ENCODE measurements around the gene PRRG2. TPM values are rescaled to one million over a fixed set of nuclear protein-coding genes. Genes with fewer than 3 reads are reported as not detected.
A peak's percentile ranks its signal among the peaks of the same experiment; 100 is the strongest.

The PRRG2 gene
- polyA plus RNA-seq, 1 of the 3 experiments (the other 2 are of a cell fraction): 0.44 TPM

- no peak overlapping the region for H3K9ac ChIP-seq
- ChIA-PET POLR2A (no interaction called here), CTCF (interaction anchor here (2.4 to 6.9 kb wide), 2 partner anchors 9 to 15 kb away, joined by 11 to 79 read pairs; no protein-coding TSS in a partner anchor)
- peaks cover 18 to 44% of the 10 kb centered on the region in 2 experiments for H3K36me3 ChIP-seq (replicated peaks in 1 of 2; ENCODE audit: control insufficient read depth in 1 of 2, insufficient read depth in 2 of 2, low read length in 1 of 2)
- H3K27me3 ChIP-seq (ENCODE audit: insufficient read depth): no peaks in the 10 kb centered on the region
- H3K4me1 ChIP-seq (ENCODE audit: control insufficient read depth in 1 of 2, insufficient read depth in 2 of 2, low read depth in 1 of 2, low read length in 1 of 2): no peaks in the 10 kb centered on the region; a peak in 1 of 4 replicates
- no peak overlapping the region for H2AFZ ChIP-seq (ENCODE audit: low read depth)
- no peaks in the 10 kb centered on the region for H3K9me3 ChIP-seq
- H3K27ac ChIP-seq (ENCODE audit: low read depth in 2 of 2, low read length in 1 of 2): no peak overlapping the region
- no peaks in the 10 kb centered on the region for H3K9me2 ChIP-seq
- 0 out of 2 replicates have a peak, but pooled peaks cover 1% of the 10 kb centered on the region for H4K20me1 ChIP-seq (ENCODE audit: insufficient read depth)
- peaks cover 4% of the 10 kb centered on the region for H3F3A ChIP-seq (replicated peaks; ENCODE audit: insufficient read depth)
- peaks cover 3% of the 10 kb centered on the region; the same call in 1 of the 2 replicates for H3K79me2 ChIP-seq (ENCODE audit: insufficient read depth)
- peak; percentile 95 for DNase-seq
- H3K4me2 ChIP-seq: no peak overlapping the region
- H3K4me3 ChIP-seq (ENCODE audit: low read depth in 2 of 2, low read length in 1 of 2): no peak overlapping the region
- TF ChIP-seq RAD21 (IDR thresholded peaks at IDR 0.05; ENCODE audit: low read length) (no peak), EZH2phosphoT487 (IDR thresholded peaks at IDR 0.05; ENCODE audit: borderline replicate concordance, low read depth) (no peak), FOXJ3 (CRISPR knock-in tag; IDR thresholded peaks at IDR 0.05) (no peak), EP300 (IDR thresholded peaks at IDR 0.05; ENCODE audit: borderline replicate concordance in 1 of 2, low read depth in 1 of 2, low read length in 1 of 2) (no peak)
- 86% methylated on average over 50 of the region's 53 CpGs for WGBS (ENCODE audit: low lambda C conversion rate)
Measured at GRCh38 chr19:49555600-49556411, 25.3 kb upstream of the PRRG2 start.

GRCh38 chr19:49556412-49557398, 24.4 kb upstream of the PRRG2 start:
- H3F3A ChIP-seq (replicated peaks; ENCODE audit: insufficient read depth): peaks cover 4% of the 10 kb centered on the region
- H3K4me3 ChIP-seq (ENCODE audit: low read depth in 2 of 2, low read length in 1 of 2): no peak overlapping the region
- 95% methylated on average over 53 of the region's 66 CpGs for WGBS (ENCODE audit: low lambda C conversion rate)
- no peak overlapping the region for H3K9ac ChIP-seq
- peaks cover 11% of the 10 kb centered on the region; the same call in 1 of the 2 replicates for H3K79me2 ChIP-seq (ENCODE audit: insufficient read depth)
- peaks cover 18 to 44% of the 10 kb centered on the region in 2 experiments for H3K36me3 ChIP-seq (replicated peaks in 1 of 2; ENCODE audit: control insufficient read depth in 1 of 2, insufficient read depth in 2 of 2, low read length in 1 of 2)
- no peak overlapping the region for H3K4me2 ChIP-seq
- H3K27me3 ChIP-seq (ENCODE audit: insufficient read depth): no peaks in the 10 kb centered on the region
- H4K20me1 ChIP-seq (ENCODE audit: insufficient read depth): 0 out of 2 replicates have a peak, but pooled peaks cover 7% of the 10 kb centered on the region
- DNase-seq: no peak
- no peak overlapping the region for H3K27ac ChIP-seq (ENCODE audit: low read depth in 2 of 2, low read length in 1 of 2)
- CTCF ChIA-PET: interaction anchor here (1.1 to 6.9 kb wide), 3 partner anchors 10 to 14 kb away, joined by 4 to 79 read pairs (median 11); no protein-coding TSS in a partner anchor
- no peaks in the 10 kb centered on the region for H3K9me3 ChIP-seq
- H3K4me1 ChIP-seq (ENCODE audit: control insufficient read depth in 1 of 2, insufficient read depth in 2 of 2, low read depth in 1 of 2, low read length in 1 of 2): no peaks in the 10 kb centered on the region; a peak in 1 of 4 replicates
- no peak overlapping the region for H2AFZ ChIP-seq (ENCODE audit: low read depth)
- no peaks in the 10 kb centered on the region for H3K9me2 ChIP-seq
- POLR2A ChIA-PET: no interaction called here
- TF ChIP-seq MXI1 (IDR thresholded peaks at IDR 0.05; ENCODE audit: low read depth, low read length) (no peak), CTCF (IDR thresholded peaks at IDR 0.05) (no peak), REST (IDR thresholded peaks at IDR 0.05; ENCODE audit: low read depth, low read length) (no peak), POLR2AphosphoS5 (IDR thresholded peaks at IDR 0.05; ENCODE audit: low read depth, low read length) (no peak), RCOR1 (IDR thresholded peaks at IDR 0.05; ENCODE audit: low read length) (no peak), FOXJ3 (CRISPR knock-in tag; IDR thresholded peaks at IDR 0.05) (no peak), CHD2 (IDR thresholded peaks at IDR 0.05; ENCODE audit: low read length, partially characterized antibody) (no peak), NFIC (IDR thresholded peaks at IDR 0.05; ENCODE audit: borderline replicate concordance) (no peak), TAF1 (IDR thresholded peaks at IDR 0.05; ENCODE audit: borderline replicate concordance, low read depth, low read length) (no peak), TEAD4 (IDR thresholded peaks at IDR 0.05; ENCODE audit: borderline replicate concordance, insufficient read depth) (no peak), ELF1 (IDR thresholded peaks at IDR 0.05) (no peak), ZBTB33 (IDR thresholded peaks at IDR 0.05; ENCODE audit: borderline replicate concordance, low read depth) (no peak), SMC3 (IDR thresholded peaks at IDR 0.05; ENCODE audit: low read depth, low read length) (no peak)

Data from SK-N-SH (cell line).